ENCODE results near the gene HDGF. TPM values are rescaled to one million over a fixed set of nuclear protein-coding genes. Genes with fewer than 3 reads are reported as not detected.

The HDGF gene
- total RNA-seq: 205 TPM

DNA sequence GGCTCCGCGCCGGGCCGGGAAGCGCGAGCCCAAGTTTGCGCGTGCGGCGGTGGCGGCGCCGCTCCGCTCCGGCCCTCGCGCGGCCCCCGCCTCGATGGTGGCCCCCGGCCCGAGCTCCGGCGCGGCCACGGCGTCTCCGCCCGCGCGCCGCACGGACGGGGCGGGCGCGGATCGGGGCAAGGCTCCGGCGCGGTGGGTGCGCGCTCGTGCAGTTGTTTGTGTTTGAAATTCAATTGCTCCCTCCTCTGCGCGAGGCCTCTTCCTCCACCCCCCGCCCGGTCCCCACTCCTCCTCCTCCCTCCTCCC, at the start of gene HDGF:
Gene HDGF, minus strand, starts transcription at position 225 of the 306 bp plus-strand sequence. CDS start 246 bp downstream, outside the sequence.
- ATAC-seq: no peak

DNA sequence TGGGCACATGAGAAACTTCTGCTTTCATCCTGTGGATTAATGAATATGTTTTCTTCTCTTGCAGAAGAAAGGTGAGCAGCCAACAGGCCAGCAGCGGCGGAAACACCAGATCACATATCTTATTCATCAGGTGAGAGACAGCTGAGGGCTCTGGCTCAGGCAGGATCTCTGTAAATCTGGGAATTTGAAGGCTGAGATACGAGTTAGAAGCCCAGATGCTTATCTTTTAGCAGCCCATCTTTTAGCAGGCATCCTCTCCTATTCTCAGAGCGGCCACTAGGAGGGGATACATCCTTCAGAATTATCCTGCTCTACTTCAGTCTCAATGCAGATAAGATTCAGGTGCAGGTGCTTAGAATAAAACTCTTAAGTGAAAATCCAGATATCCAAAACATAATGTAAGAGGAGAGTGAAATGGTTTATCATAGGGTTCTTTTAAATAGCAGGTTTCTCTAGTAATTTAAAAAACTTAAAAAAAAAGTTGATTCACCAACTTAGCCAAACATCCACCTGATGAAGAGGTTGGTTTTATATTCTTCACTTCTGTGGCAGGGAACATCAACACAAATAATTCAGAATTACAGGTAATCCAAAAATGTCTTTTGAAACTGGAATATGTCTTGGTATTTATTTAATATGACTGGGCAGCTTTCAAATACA, 45.9 kb upstream of the HDGF start:
- ATAC-seq: peak; percentile 56

DNA sequence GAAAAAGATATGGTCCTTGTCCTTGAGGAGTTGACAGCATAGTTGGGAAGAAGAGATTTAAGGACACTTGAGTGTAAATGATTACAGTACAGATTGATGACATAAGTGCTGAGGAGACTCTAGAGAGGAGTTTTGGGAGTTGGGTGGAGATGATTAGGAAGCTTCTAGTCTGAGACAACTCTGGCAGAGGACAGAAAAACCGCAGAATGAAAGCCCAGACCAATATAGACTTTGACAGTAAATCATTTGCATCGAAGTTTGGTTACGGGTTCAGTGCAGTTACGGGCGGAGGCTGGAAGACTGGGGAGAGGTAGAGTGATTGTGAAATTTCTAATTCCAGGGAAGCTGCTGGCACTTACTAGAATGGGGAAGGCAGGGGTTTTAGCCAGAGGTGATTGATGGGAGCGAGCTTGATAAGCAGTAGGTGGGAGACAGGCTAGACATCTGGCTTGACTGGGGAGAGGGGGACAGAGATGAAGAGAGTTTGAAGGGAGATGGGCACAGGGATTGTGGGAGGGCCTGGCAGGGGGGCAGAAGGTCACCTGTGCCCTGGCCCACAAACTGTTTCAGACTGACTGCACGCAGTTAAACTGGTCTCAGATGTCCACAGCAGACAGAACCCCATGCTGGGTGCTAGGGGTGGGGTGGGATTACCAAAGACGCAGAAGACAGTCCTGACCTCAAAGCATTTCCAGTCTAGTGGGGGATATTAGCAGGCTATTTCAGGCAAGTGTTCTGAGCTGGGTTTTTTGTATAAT, 45.0 kb upstream of the HDGF start:
- ATAC-seq: no peak

DNA sequence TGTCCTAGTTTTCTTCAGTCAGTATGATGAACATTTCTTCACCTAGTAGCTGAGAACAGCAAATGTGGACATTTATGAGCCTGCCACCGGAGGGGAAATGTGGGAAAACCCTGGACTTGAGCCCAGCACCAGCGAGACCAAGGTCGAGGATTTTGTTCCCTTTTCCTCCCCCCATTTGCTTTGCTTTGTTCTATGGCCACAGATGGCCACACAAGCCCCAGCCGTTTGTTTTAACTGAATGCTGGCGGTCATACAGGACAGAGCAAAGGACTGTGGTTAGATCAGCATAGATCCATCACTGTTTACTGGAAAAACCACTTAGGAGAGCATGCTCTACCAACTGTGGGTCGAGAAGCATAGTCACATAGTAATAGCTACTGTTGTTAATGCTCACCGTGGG, 44.3 kb upstream of the HDGF start:
- no peak for ATAC-seq

DNA sequence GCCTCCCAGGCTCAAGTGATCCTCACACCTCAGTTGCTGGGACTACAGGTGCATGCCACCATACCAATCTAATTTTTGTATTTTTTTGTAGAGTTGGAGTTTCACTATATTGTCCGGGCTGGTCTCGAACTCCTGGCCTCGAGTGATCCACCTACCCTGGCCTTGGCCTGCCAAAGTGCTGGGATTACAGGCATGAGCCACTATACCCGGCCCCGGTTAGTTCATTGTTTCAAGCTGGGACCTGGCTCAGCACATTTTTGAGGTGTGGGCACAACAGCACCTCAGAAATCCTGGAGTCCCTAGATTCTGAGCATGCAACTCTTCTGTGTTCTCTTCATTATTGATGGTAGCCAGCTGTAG, 43.9 kb upstream of the HDGF start:
- ATAC-seq: no peak

DNA sequence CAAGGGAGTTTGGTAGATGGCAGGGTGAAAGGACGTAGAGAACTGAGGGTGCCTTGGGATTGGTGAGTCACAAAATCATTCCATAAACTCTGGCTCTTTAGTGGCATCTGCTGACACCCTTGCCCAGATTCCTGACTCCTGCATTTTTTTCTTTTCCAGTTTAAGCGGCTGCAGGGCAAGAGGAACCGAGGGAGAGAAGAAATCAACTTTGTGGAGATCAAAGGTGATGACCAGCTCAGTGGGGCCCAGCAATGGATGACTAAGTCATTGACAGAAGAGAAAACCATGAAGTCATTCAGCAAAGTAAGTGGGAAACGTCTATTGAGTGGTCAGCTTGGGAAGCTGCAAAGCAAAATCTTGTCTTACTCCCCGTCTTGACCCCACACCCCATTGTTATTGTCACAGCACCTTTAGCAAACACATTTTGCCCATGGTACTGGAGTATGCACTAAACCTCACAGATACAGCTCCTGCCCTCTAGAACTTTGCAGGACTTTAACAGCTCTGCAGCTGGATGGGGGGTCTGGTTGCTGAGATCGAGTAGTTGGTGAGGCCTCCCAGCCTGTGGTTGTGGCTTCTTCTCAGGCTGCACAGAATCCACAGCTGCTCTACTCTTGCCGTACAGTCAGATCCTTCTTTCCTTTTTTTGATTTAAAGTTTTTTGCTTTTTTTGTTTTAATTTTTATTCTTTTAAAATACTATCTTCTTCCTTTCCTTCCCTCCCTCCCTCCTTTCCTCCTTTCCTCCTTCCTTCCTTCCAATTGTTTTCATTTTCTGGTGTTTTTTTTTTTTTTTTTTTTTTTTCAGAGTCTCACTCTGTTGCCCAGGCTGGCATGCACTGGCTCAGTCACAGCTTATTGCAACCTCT, 43.3 kb upstream of the HDGF start:
- no peak for ATAC-seq

DNA sequence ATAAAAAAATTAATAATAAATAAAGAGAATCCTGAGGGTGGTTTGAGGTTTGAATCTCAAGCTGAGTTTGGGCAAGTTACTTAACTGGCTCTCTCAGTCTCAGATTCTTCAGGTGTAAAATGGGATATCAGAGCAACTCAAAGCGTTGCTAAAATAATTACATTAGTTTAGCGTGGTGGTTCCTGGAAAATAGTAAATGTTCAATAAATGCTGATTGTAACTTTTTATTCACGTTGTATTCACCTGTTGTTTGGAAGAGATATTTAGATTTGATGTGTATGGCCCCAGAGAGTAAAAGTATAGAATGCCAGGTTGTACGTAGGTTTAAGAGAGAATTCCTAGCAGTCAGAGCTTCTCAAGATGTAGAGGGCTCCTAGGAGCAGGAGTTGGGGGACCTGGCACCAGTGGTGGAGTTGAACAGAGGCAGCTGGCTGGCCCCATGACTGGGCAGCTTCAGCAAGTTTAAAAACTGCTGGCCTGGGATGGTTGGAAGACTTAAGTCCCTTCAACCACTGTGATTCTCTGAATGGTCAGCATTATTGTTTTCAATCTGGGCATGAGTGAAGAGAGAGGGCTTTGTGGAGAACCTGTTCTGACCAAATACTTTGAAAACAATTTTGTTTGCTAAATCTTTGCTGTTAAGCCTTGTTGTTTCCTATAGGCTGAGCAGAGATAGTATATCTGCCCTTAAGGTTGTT, 38.3 kb upstream of the HDGF start:
- no peak for ATAC-seq

DNA sequence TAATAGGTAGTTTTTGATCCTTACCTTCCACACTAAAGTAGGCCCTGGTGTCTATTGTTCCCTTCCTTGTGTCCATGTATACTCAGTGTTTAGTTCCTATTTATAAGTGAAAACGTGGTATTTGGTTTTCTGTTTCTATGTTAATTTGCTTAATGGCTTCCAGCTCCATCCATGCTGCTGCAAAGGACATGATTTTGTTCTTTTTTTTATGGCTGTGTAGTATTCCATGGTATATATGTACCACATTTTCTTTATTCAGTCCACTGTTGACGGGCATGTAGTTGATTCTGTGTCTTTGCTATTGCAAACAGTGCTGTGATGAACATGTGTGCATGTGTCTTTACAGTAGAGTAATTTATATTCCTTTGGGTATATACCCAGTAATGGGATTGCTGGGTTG, 36.7 kb upstream of the HDGF start:
- no peak for ATAC-seq

DNA sequence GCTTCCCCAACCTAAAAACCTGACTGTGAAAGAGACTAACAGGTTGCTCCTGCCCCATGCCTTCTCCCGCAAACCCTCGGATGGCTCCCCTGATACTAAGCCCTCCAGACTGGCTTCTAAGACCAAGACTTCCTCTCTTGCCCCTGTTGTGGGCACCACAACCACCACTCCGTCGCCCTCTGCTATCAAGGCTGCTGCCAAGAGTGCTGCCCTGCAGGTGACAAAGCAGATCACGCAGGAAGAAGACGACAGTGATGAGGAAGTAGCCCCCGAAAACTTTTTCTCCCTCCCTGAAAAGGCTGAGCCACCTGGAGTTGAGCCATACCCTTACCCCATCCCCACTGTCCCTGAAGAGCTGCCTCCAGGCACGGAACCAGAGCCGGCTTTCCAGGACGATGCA, 35.2 kb upstream of the HDGF start:
- no peak for ATAC-seq

DNA sequence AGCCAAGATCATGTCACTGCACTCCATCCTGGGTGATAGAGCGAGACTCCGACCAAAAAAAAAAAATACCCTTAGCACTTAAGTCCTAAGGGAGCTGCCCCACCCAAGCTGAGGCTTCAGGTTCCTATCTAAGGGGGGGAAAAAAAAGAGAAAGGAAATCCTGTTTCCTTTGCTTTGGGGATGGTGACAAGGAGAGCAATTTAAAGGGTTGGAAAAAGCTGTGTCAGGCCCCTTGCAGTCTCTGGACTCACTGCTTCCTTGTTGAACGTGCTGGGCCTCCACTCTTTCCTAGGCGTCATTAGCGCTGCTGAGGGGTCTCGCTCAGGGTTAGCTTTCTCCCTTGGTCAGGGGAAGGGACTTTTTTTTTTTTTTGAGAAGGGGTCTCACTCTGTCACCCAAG, 34.0 kb upstream of the HDGF start:
- ATAC-seq: no peak

DNA sequence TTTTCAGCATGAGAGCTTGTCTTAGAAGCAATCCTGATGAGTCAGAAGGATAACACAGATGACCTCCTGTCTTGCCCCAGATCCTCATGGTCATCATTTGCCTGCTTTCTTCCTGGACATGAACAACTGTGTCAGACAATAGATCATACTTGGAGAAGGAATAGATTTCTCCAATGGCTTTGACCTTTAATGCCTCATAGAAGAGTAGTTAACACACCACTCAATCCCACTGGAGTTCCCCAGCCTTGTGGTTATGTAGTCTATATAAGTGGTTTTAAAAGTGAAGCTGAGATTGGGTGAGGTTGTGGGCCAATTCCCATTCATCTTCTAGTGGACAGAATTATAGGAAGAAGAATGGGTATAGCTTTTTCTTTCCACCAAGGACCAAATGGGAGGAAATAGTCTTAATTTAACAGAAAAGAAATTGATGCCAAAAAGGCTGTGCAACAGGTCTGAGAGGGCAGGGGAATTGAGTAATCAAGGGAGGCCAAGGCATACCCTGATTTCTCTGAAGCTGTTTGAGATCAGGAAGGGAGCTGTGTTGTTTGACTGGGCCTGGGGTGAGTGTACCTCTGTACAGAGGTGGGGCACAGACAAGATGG, 30.2 kb upstream of the HDGF start:
- no peak for ATAC-seq

DNA sequence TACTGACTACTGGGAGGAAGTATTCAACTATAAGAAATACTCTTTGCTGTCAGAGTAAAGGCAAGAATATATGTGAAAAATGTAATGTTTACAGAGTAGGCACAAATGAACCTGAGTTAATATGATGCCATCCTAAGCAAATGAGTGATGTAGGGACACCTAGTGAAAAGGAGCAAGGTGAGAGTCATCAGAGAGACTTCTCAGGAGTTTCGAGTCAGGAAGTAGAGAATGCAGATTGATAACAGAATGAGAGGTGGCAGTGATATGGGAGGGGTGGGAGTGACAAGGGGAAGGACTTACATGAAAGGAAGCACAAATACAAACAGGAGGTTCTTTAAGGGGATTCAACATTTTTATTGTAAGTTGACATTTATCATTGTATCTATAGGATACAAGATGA, 26.1 kb upstream of the HDGF start:
- ATAC-seq: no peak

DNA sequence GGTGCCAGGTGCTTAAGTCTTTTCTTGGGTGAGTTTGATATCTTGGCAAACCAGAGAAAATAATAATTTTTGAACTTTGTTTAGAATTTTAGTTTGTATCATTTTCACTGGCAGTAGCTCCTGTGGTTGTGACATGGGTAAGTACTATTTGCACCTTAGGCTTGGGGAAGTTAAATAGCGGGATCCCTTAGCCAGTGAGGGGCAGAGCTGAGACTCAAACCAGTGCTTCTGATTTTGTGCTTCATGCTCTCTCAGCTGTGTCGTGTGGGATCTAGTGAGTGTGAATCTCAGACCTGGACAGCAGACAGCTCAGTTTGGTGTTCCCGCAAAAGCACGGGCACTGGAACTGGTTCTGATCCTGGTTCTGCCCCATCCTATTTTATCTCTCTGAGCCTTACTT, 25.5 kb upstream of the HDGF start:
- no peak for ATAC-seq

DNA sequence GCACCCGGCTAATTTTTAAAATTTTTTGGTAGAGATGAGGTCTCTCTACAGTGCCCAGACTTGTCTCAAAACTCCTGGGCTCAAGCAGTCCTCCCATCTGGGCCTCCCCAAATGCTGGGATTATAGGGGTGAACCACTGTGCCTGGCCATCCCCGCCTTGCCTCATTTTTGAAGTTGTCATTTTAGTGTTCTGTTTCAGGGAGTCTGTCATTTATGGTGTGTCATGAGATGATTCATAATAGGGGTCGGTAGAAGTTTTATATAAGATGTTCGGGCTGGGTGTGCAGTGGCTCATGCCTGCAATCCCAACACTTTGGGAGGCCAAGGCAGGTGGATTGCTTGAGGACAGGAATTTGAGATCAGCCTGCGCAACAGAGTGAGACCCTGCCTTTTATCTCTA, 24.3 kb upstream of the HDGF start:
- no peak for ATAC-seq

DNA sequence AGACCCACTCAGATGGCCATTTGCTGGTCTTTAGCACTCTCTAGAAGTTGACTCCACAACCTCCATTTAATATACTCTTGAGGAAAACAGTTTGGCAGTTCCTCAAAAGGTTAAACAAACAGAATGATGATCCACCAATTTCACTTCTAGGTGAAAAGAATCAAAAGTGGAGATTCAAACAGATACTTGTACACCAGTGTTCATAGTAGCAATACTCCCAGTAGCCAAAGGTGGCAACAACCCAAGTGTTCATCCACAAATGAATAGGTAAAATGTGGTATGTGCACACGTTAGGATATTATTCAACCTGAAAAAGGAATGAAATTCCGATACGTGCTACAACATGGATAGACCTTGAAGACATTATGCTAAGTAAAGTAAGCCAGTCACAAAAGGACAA, 22.1 kb upstream of the HDGF start:
- no peak for ATAC-seq

DNA sequence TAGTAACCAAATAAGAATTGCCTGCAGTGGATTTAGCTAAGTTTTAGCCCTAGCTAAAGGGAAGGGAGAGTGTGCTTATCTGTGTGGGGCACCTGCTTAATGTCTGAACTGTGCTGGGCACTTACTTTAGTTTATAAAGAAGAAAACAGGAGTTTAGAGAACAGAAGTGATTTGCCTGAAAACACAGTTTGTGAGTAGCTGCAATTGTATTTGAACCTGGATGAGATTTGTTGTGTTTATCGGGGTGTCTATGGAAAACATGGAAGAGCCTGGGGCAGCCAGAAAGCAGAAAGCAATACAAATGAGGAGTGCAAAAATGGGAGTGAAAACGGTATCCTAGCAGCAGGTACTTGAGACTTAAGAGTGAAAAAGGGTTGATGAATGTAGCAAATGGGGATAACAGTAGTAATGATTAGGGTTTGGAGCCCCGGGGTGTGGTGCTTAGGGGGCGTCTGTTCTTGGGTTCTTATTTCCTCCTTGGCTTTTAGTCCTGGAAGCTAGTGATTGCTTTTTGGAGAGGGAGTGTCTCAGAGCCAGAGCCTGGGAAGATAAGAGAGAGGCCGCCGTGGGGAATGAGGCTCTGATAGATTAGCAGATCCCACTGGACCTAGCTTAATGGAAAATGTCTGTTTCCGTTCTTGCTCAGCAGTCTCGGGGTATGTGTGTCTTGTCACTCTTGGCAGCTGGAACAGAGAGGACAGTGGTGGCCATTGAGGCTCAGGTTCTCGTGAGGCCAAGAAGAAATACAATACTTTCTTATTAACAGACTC, 21.4 kb upstream of the HDGF start:
- ATAC-seq: no peak

DNA sequence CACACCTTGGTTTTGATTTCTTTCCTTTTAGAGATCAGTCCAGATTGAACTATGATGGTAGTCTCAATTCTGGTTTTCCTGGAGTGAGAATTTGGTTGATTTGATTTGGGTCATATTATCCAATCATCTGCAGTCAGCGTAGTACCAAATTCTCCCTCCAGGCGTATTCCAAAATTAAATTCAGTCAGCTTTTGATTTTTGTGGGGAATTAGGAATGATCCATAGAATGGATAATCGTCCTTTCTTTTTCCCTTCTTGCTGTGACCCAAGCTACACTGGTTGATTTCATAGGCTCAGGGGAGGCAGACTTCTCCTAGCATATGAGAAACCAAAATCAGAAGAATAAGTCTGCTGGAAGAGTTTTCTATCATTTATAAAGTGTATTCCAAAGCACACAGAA, 20.7 kb upstream of the HDGF start:
- no peak for ATAC-seq

DNA sequence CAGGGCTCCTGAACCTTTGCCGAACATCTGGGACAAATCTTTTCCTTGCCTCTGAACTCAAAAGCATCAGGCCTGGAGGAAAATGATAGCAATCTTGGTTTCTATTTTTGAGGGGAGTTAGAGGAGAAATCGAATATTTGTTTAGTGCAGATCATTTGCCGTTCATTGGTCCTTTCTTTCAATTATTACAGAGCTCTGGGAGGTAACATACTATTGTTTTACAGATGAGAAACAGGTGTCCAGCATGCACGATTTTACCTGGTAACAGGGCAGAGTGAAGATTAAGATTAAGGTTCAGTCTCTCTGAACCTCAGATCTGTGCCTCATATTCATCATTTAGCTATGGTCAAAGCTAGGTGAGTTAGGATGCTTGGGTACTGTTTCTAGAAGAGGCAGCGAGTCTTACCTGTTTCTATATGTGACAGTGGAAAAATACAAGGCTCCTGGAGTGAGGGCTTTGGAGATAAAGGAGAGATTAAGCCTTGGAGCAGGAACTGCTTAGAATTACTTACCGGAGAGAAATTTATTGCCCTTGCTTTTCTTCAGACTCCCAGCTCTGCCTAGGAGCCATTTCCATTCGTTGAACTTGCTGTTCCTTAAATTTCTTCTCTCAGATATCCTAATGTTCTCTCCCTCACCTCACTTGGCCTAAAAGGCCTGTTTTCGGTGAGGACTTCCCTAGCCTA, 17.3 kb upstream of the HDGF start:
- no peak for ATAC-seq

DNA sequence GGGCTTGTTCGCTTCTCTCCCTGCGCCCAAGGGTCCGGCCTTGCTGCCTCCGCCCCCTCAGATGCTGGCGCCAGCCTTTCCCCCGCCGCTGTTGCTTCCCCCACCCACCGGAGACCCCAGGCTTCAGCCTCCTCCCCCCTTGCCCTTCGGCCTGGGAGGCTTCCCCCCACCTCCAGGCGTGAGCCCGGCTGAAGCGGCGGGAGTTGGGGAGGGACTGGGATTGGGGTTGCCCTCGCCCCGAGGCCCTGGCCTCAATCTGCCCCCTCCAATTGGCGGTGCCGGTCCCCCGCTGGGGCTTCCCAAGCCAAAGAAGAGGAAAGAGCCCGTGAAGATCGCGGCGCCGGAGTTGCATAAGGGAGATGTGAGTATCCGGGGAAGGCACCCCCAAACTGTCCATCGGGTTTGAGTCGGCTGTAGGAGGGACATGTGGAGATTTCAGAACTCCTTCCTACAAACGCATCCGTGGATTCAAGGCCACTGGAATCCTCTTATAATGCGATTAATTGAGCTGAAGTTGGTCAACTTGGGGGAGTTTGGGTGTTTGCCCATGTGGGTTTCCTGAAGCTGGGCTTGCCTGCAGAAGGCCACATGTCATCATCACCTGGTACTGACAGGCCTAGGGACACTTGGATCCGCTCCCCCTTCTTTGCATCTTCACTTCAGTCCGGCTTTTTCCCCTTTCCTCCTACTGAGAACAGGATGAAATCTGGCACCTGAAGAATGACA, 16.6 kb upstream of the HDGF start:
- peak; percentile 4 for ATAC-seq

DNA sequence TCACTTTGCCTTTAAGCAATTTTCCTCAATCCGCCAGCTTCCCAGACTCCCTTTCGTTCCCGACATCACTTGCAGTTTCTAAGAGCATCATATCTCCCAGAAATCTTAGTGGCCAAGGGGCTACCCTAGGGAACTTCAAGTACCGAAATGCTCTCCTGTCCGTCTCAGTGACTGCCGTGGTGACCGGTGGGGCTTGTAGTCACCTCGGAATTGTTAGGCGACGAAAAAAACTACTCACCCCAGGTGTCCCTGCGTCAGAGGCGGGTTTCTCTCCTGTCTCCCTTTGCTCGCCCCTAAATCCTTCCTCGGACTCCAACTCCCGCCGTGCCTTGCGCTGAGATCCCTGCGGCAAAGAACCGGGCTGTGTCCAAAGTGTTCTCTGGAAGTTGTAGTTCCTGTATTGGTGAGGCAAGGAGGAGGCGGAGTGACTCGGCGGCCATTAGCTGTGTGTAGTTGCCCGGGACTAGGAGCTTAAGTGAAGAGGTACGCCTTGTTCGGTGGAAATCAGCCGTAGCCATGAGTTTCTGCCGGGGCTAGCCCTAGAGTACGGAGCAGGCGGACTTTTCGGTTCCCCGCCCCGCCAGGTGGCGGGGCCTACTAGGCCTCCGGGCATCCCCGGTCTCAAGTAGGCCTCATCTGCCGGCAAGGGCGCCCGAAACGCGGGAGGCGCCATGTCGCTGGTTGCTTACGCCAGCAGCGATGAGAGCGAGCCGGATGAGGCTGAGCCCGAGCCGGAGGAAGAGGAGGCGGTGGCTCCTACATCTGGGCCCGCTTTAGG, 15.8 kb upstream of the HDGF start, which contains the start of gene PRCC:
Gene PRCC, plus strand, starts transcription at position 435 of the 778 bp plus-strand sequence. Its CDS starts 237 bp downstream, at position 672.
- ATAC-seq: peak; percentile 96
